GM13977 (cell line): ENCODE measurements around the gene SH3PXD2A.
"Not testable (repeated sequence)": the region's sequence is repeated elsewhere in the genome, so short reads cannot be mapped to it uniquely, and the experiment has no call there.

ENCODE experiments used
- DNase-seq: peaks from one replicate; pipeline ENCODE4 v3.0.0; 2012; ENCODE audit warnings: low spot score
- in situ Hi-C: fragments of 300-500 bp; cut with MboI; formaldehyde crosslinking; loops from one replicate; pipeline ENCODE4 v1.12.0; 2022; ENCODE audit warnings: low sequenced_read_pairs, low pct_unique_long_range_greater_than_20kb, mixed read lengths, inconsistent platforms; ENCODE audit not compliant: unreplicated experiment
- TF ChIP-seq, protein P1 (sequence below): IDR thresholded peaks from 2 replicates; pipeline ENCODE4 v1.5.1; 2012; ENCODE audit warnings: mild to moderate bottlenecking, control low read depth; ENCODE audit not compliant: insufficient read depth; ENCODE audit errors: extremely low read depth, missing control alignments

Gene SH3PXD2A

DNA sequence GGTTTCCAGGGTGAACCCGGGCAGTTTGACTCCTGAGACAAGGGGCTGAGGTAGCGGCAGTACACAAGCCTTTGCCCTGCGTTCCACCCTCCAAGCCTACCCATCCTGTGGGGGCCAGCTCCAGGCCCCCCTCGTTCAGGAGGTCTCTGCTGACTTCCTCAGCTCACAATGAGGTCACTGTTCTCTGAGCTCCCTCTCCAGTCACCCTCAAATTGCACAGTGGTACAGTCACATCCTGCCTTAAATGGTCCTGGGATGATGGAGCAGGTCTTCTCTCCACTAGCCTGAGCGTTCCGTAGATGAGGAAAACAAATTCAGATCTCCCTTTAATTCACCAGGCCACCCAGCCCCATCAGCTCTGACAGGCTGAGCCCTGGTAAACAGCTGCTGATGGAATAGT, 90.2 kb downstream of the SH3PXD2A start:
- DNase-seq: no peak
- in situ Hi-C loops: no loop called here
- TF ChIP-seq, protein P1, sequence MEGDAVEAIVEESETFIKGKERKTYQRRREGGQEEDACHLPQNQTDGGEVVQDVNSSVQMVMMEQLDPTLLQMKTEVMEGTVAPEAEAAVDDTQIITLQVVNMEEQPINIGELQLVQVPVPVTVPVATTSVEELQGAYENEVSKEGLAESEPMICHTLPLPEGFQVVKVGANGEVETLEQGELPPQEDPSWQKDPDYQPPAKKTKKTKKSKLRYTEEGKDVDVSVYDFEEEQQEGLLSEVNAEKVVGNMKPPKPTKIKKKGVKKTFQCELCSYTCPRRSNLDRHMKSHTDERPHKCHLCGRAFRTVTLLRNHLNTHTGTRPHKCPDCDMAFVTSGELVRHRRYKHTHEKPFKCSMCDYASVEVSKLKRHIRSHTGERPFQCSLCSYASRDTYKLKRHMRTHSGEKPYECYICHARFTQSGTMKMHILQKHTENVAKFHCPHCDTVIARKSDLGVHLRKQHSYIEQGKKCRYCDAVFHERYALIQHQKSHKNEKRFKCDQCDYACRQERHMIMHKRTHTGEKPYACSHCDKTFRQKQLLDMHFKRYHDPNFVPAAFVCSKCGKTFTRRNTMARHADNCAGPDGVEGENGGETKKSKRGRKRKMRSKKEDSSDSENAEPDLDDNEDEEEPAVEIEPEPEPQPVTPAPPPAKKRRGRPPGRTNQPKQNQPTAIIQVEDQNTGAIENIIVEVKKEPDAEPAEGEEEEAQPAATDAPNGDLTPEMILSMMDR: no peak

GRCh38 chr10:103764296-103765088, 90.9 kb downstream of the SH3PXD2A start:
- no peak for DNase-seq
- TF ChIP-seq, protein P1: no peak
- in situ Hi-C loops: no loop called here

DNA sequence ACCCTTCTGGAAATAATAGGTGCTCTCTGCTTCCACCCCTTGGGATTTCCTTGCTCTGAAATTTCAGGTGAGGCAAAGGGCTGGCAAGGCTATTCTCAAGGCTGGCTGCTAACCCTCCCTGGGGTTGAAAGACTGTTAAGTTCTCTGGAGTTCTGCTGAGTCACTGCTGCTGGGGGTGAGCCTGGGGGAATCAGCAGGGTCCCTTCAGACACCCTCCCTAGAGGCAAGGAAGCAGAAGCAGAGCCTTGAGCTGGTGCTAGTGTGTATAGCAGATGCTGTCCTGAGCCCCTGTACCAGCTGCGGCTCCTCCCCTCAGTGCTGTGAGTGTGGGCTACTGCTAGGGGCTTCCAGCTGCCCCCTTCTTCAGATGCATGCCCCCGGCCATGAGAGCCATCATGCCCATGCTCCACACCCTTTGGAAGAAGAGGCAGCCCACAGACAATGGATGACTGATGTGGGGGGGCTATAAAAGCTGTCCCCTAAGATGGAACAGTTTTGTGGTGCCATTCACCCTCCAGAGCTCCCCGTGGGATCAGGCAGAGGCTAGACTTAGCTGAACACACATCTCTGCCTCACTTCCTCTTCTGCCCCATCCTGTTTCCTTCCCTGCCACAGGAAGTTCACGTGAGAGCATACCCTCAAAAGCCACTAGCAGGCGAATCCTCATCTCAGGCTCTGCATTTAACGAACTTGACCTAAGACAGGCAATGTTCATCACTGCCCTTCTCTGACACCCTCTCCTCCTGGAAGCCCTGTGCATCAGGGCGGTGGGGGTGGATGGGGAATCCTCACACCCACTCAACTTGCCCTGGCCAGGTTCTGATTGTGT, 91.8 kb downstream of the SH3PXD2A start:
- in situ Hi-C loops: no loop called here
- no peak for DNase-seq
- TF ChIP-seq, protein P1: no peak

DNA sequence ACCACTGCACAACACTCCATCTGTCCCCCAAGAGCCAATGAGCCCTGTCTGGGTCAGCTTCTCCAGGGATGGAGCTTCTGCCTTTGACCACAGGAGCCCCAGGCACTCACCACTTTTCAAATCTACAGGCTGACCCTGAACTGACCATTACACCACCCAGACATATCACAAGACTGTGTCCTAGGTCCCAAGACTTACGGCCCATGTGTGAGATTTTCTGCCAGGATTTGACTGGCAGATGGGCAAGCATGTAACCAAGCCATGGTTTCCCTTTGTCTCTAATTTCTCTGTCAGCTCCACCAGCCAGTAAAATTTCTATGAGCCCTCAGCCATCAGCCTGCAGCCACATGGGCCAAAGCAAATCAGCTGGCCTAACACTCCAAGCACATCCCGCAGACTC, 92.5 kb downstream of the SH3PXD2A start:
- in situ Hi-C loops: no loop called here
- TF ChIP-seq, protein P1: no peak

GRCh38 chr10:103762162-103762561, 93.2 kb downstream of the SH3PXD2A start:
- DNase-seq: no peak
- TF ChIP-seq, protein P1: no peak
- in situ Hi-C loops: no loop called here

More for the DNA sequence above, 92.5 kb downstream of the SH3PXD2A start:
- no peak for DNase-seq

- TF ChIP-seq, protein P1: no peak
- in situ Hi-C loops: no loop called here
- DNase-seq: no peak
These were observed 94.1 kb downstream of the SH3PXD2A start for GRCh38 chr10:103761075-103761920.

DNA sequence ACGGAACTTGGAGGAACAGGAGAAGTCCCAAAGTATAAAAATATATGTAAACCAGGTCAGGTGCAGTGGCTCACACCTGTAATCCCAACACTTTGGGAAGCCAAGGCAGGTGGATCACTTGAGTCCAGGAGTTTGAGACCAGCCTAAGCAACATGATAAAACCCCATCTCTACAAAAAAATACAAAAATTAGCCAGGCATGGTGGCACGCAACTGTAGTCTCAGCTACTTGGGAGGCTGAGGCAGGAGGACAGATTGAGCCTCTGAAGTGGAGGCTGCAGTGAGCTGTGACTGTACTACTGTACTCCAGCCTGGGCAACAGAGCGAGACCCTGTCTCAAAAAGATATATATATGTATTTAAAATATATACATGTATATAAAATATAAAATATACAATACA, 95.1 kb downstream of the SH3PXD2A start:
- DNase-seq, in situ Hi-C loops: not testable (repeated sequence)
